8988T (cell line): ENCODE measurements around the gene RAD17.
"Not testable (repeated sequence)": the region's sequence is repeated elsewhere in the genome, so short reads cannot be mapped to it uniquely, and the experiment has no call there.

Experiments used
- DNase-seq: peaks from one replicate; pipeline ENCODE4 v3.0.0; 2011

The RAD17 gene

GRCh38 chr5:69404659-69405330 is 35.2 kb downstream of the RAD17 start:
- no peak for DNase-seq

DNA sequence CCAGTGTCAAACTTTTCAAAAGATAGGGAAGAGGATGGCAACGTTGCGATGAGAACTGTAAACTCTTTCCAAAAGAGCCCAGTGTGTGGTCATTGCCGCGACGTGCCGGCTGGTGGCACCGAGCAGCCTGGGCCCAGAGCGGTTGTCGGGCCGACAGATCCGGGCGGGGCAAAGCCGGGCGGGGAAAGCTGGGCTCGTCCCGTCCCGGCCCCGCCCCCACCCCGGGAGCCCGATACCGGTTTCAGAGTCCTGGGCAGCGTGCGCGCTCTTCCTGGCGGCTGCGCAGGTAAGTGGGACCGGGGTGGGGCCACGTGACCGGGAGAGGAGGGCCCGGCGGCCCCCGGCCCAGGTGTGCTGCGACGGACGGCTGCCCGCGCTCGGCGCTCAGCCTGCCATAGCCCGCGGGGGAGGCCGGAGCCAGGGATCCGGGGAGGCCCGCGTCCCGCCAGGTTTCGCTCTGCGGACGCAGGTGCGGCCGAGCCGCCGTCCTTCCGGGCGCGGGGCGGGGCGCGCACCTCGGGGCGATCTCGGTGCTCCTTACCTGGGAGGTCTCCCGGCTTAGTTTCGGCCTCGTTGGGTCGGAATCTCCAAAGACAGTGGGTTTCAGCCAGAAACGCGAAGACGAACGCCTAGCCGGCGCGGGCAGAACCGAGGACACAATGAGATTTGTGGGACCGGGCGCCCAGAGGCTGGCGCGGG is 45.4 kb downstream of the RAD17 start, which contains the start of gene MARVELD2:
Gene MARVELD2, plus strand, starts transcription at position 232 of the 699 bp plus-strand sequence. CDS start 4,270 bp downstream, outside the sequence.
- peak; percentile 88 for DNase-seq

DNA sequence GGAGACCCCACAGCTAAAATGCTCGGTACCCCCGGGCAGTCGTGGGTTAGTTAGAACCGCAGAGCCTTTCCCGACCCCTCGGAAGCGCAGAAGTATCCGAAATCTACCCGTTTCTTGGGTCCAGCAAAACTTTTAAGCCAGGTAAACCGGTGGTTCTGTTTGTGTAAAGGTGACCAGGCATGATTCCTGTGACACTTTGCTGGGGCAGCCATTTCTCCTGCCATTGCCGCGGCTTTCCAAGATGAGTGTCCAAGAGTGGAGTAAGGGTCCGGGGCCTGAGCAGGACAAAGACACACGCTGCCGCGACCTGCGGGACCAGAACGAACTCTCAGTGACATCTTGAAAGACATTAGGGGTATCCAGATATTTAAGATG is 46.0 kb downstream of the RAD17 start:
- no peak for DNase-seq

GRCh38 chr5:69416180-69416579 is 46.6 kb downstream of the RAD17 start:
- DNase-seq = no peak

DNA sequence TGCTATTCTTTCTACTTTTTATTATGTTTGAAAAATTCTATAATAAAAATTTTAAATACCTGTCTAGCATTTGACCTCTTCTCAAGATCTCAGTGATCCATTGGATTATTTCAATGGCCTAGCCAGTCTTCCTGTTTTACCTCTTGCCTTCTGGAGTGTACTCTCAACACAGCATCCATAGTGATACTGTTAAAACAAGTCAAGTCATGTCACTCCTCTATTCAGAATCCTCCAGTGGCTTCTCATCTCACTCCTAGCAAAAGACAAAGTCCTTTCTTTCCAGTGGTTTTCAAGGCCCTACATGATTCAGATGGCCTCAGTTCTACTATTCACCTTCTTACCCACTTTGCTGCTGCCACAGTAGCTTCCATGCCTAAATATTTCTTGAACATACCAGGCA is 47.1 kb downstream of the RAD17 start:
- DNase-seq = no peak

GRCh38 chr5:69418554-69418953 is 48.9 kb downstream of the RAD17 start:
- DNase-seq = no peak

GRCh38 chr5:69431424-69432303 is 62.0 kb downstream of the RAD17 start:
- DNase-seq = no peak

DNA sequence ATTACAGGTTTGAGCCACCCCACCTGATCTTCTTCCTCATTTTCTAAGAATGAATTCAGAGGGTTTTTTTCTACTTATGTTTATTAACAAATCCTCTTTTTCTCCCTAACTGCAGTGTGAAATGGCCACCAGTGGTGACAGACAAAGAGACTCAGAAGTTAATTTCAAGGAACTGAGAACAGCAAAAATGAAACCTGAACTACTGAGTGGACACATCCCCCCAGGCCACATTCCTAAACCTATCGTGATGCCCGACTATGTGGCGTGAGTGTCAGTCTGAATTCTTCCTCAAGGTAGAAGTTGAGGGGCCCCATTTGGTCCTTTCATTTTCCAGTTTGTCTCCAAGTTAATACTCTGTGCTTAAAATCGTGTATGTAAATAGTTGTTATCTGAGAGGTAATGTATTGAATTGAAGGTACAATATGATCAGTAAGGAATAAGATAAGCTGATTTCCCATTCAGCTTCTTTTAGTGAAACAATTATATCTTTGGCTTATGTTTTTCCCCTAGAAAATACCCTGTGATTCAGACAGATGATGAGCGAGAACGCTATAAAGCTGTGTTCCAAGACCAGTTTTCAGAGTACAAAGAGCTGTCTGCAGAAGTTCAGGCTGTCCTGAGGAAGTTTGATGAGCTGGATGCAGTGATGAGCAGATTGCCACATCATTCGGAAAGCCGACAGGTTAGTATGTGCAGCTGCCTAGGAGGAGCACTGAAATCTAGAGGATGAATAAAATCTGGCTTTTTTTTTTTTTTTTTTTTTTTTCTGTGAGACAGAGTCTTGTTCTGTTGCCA is 63.0 kb downstream of the RAD17 start:
- no peak for DNase-seq

DNA sequence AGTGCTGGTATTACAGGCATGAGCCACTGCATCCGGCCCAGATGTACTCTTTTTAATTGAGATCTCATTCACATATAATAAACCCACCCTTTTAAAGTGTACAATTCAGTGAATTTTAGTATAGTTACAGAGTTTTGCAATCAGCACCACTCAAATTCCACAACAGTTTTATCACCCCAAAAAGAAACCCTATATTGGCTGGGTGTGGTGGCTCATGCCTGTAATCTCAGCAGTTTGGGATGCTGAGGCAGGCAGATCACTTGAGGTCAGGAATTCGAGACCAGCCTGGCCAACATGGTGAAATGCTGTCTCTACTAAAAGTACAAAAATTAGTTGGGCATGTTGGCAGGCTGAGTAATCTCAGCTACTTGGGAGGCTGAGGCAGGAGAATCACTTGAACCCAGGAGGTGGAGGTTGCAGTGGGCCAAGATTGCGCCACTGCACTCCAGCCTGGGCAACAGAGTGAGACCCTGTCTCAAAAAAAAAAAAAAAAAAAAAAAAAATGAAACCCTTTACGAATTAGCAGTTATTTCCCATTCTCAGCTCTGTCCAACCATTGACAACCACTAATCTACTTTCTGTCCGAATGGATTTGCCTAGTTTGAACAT is 65.8 kb downstream of the RAD17 start:
- DNase-seq = not testable (repeated sequence)

GRCh38 chr5:69444127-69444754 is 74.6 kb downstream of the RAD17 start:
- DNase-seq = no peak

DNA sequence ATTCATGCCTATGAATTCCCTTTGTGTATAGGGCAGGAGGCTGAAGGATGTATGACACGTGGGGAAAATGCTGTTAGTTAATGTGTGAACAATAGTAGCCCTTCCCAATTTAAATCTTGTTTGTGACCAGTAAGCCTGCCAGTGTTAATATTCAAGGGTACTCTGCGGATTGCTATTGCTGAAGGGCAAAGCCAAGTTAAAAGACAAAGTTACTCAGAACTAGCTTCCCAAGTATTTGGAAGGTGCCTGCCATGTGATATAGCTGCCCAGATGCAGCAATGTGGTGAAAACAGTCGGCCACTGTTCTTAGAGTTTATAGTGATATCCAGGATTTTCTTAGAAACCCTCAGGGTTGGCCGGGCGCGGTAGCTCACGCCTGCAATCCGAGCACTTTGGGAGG is 79.9 kb downstream of the RAD17 start:
- DNase-seq = no peak

DNA sequence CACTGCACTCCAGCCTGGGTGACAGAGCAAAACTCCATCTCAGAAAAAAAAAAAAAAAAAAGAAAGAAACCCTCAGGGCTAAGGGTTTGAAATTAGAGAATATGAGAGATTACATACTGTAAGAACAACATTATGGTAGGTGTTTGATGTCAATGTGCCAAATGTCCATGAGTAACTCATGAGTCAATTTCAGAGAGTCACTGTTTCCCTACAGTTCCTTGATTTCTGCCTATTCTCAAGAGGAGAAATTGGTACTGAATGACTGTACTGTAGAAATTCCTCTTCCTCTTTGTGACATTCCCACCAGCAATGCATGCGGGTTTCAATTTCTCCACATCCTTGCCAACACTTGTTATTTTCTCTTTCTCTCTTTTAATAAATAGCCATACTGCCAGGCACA is 80.5 kb downstream of the RAD17 start:
- no peak for DNase-seq

DNA sequence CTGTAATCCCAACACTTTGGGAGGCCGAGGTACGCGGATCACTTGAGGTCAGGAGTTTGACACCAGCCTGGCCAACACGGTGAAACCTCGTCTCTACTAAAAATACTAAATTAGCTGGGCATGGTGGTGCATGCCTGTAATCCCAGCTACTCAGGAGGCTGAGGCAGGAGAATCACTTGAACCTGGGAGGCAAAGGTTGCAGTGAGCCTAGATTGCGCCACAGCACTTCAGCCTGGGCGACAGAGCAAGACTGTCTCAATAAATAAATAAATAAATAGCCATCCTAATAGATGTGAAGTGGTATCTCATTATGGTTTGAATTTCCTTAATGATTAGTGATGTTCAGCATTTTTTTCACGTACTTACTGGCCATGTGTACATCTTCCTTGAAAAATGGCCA is 80.9 kb downstream of the RAD17 start:
- DNase-seq = not testable (repeated sequence)

DNA sequence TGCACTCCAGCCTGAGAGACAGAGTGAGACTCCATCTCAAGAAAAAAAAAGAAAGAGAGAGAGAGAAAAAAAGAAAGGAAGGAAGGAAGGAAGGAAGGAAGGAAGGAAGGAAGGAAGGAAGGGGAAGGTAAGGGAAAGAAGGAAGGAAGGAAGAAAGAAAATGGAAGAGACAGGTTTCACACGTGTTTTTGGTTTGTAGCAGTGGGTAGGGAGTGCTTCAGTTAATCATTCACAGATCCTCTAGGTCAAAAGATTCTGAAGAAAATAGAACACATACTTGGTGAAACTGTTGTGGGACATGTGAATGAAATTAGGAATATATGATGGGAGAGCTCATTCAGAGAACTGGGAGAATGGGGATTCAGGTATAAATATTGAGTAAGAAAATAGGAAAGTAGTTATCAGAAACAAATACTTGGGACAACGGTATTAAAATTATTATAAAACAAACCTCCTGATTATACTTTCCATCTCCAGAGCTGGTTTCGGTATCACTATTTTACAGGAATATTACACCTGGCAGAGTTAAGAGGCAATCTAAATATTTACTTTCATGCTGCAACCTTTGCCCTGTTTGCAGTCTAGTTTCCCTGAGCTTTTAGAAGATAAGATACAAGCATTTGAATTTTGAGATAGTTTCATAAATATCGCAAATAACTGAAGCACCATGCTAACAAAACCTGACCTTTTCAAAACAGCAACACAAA is 82.5 kb downstream of the RAD17 start:
- no peak for DNase-seq

DNA sequence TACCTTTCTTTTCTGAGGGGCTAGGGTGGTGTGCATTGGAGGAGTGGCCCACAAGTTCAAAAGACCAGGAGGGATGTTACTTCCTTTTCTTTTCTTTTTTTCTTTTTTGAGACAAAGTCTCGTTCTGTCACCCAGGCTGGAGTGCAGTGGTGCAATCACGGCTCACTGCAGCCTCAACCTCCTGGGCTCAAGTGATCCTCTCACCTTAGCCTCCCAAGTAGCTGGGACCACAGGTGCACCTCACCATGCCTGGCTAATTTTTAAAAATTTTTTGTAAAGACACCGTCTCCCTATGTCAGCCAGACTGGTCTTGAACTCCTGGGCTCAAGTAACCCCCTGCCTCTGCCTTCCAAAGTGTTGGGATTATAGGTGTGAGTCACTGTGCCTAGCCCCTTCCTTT is 83.9 kb downstream of the RAD17 start:
- DNase-seq = not testable (repeated sequence)

- no peak for DNase-seq
These were observed 85.0 kb downstream of the RAD17 start for GRCh38 chr5:69454460-69455249.

DNA sequence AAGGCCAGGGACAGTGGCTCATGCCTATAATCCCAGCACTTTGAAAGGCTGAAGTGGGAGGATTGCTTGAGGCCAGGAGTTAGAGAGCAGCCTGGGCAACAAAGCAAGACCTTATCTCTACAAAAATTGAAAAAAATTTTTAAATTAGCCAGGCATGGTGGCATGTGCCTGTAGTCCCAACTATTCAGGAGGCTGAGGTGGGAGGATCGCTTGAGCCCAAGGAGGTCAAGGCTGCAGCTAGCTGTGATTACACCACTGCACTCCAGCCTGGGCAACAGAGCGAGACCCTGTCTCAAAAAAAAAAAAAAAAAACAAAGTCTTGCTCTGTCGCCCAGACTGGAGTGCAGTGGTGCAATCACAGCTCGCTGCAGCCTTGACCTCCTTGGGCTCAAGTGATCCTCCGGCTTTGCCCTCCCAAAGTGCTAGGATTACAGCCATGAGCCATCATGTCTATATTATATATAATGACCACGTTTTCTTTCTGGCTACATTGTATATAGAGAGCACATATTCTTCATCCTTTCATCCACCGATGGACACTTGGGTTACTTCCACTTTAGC is 85.9 kb downstream of the RAD17 start:
- DNase-seq = not testable (repeated sequence)

- no peak for DNase-seq
These were observed 92.6 kb downstream of the RAD17 start for GRCh38 chr5:69462170-69462569.
